HepG2 (cell line): ENCODE data around the gene GGNBP2. TPM values are rescaled to one million over a fixed set of nuclear protein-coding genes. Genes with fewer than 3 reads are reported as not detected.

Source experiments
- ADNP ChIP-seq: sonication (generic); formaldehyde crosslinking; IDR thresholded peaks from 2 replicates; pipeline ENCODE4 v1.4.0; 2020; ENCODE audit warnings: missing genetic modification reagents
- ARNT ChIP-seq: fragments of 450-650 bp; IDR thresholded peaks from 2 replicates; pipeline ENCODE4 v1.6.1; 2017
- BORCS8-MEF2B ChIP-seq: sonication (generic); formaldehyde crosslinking; IDR thresholded peaks from 2 replicates; pipeline ENCODE4 v1.8.0; 2022; ENCODE audit warnings: mild to moderate bottlenecking, missing genetic modification reagents
- DPF2 ChIP-seq: sonication (generic); formaldehyde crosslinking; IDR thresholded peaks from 2 replicates; pipeline ENCODE4 v1.4.0; 2020; ENCODE audit warnings: mild to moderate bottlenecking, low read depth, missing genetic modification reagents, borderline replicate concordance
- ETV5 ChIP-seq: IDR thresholded peaks from 2 replicates; pipeline ENCODE4 v1.6.1; 2018; ENCODE audit warnings: missing biosample characterization, missing genetic modification reagents, inconsistent platforms, borderline replicate concordance
- KLF12 ChIP-seq: sonication (generic); formaldehyde crosslinking; IDR thresholded peaks from 2 replicates; pipeline ENCODE4 v1.4.0; 2020; ENCODE audit warnings: missing genetic modification reagents, borderline replicate concordance
- MAFG ChIP-seq: sonication (generic); formaldehyde crosslinking; IDR thresholded peaks from 2 replicates; pipeline ENCODE4 v1.5.1; 2020; ENCODE audit warnings: mild to moderate bottlenecking, missing genetic modification reagents
- NCOA5 ChIP-seq: sonication (generic); formaldehyde crosslinking; IDR thresholded peaks from 2 replicates; pipeline ENCODE4 v1.4.0; 2020; ENCODE audit warnings: missing genetic modification reagents
- NKX3-1 ChIP-seq: sonication (generic); formaldehyde crosslinking; IDR thresholded peaks from 2 replicates; pipeline ENCODE4 v1.5.0; 2020; ENCODE audit warnings: missing genetic modification reagents
- NR3C1 ChIP-seq: sonication (generic); formaldehyde crosslinking; IDR thresholded peaks from 2 replicates; pipeline ENCODE4 v1.4.0; 2020; ENCODE audit warnings: missing genetic modification reagents
- POLR2AphosphoS2 ChIP-seq: IDR thresholded peaks from 2 replicates; pipeline ENCODE4 v1.6.1; 2011; ENCODE audit warnings: low read depth, low read length, improper control_type of control experiment
- RAD21 ChIP-seq: fragments of 450-650 bp; formaldehyde crosslinking; IDR thresholded peaks from 2 replicates; pipeline ENCODE4 v1.5.0; 2020; ENCODE audit warnings: mild to moderate bottlenecking
- RCOR2 ChIP-seq: IDR thresholded peaks from 2 replicates; pipeline ENCODE4 v1.6.1; 2016; ENCODE audit warnings: missing biosample characterization, missing genetic modification reagents
- SNAPC2 ChIP-seq: sonication (generic); formaldehyde crosslinking; IDR thresholded peaks from 2 replicates; pipeline ENCODE4 v1.8.1; 2022; ENCODE audit warnings: mild to moderate bottlenecking, missing genetic modification reagents
- TBL1XR1 ChIP-seq: fragments of 150-350 bp; IDR thresholded peaks from 2 replicates; pipeline ENCODE4 v1.6.1; 2014; ENCODE audit warnings: borderline replicate concordance, low read length; ENCODE audit not compliant: partially characterized antibody
- ZBTB3 ChIP-seq: sonication (generic); formaldehyde crosslinking; IDR thresholded peaks from 2 replicates; pipeline ENCODE4 v1.4.0; 2020; ENCODE audit warnings: low read depth, mild to moderate bottlenecking, moderate library complexity, missing genetic modification reagents, borderline replicate concordance
- ZNF136 ChIP-seq: sonication (generic); formaldehyde crosslinking; IDR thresholded peaks from 2 replicates; pipeline ENCODE4 v1.8.1; 2022; ENCODE audit warnings: low read depth, mild to moderate bottlenecking, moderate library complexity, missing genetic modification reagents
- ZNF138 ChIP-seq: sonication (generic); formaldehyde crosslinking; IDR thresholded peaks from 2 replicates; pipeline ENCODE4 v1.5.0; 2020; ENCODE audit warnings: mild to moderate bottlenecking, low read depth, missing genetic modification reagents
- ZNF253 ChIP-seq: sonication (generic); formaldehyde crosslinking; IDR thresholded peaks from 2 replicates; pipeline ENCODE4 v1.8.0; 2022; ENCODE audit warnings: mild to moderate bottlenecking, missing genetic modification reagents, borderline replicate concordance
- ZNF543 ChIP-seq: sonication (generic); formaldehyde crosslinking; IDR thresholded peaks from 2 replicates; pipeline ENCODE4 v1.4.0; 2020; ENCODE audit warnings: mild to moderate bottlenecking, missing genetic modification reagents
- ZNF546 ChIP-seq: sonication (generic); formaldehyde crosslinking; conservative IDR thresholded peaks from 2 replicates; pipeline ENCODE4 v1.8.1; 2023; ENCODE audit warnings: mild to moderate bottlenecking, missing genetic modification reagents
- ZNF558 ChIP-seq: sonication (generic); formaldehyde crosslinking; IDR thresholded peaks from 2 replicates; pipeline ENCODE4 v1.9.0; 2022; ENCODE audit warnings: mild to moderate bottlenecking, missing genetic modification reagents, borderline replicate concordance
- ZNF839 ChIP-seq: sonication (generic); formaldehyde crosslinking; IDR thresholded peaks from 2 replicates; pipeline ENCODE4 v1.4.0; 2020; ENCODE audit warnings: missing genetic modification reagents, mild to moderate bottlenecking, borderline replicate concordance
- polyA plus RNA-seq, 8 experiments: library from polyadenylated mRNA; depleted of rRNA in 3 of 8; stranded (reverse) in 7 of 8; unstranded in 1 of 8; fragments of >200 nt; fragmentation: Illumina TruSeq in 4 of 8; extraction: Trizol in 4 of 8; gene quantifications; 2 replicates each; pipeline versions ENCODE4 v1.2.1 to v1.2.3, GENCODE V29; 2011 to 2016; ENCODE audit warnings: low read depth in 4 of 8, missing spikeins in 1 of 8, mixed read lengths in 1 of 8; ENCODE audit not compliant: insufficient read depth in 1 of 8
- total RNA-seq, 5 experiments: library from RNA; depleted of rRNA; stranded (reverse); fragments of >200 nt; fragmentation: Illumina TruSeq; extraction: Trizol; gene quantifications; 2 replicates each; pipeline ENCODE4 v1.2.3, GENCODE V29; 2016; ENCODE audit warnings: low read depth in 1 of 5
- TF ChIP-seq, protein P1 (sequence below): sonication (generic); formaldehyde crosslinking; IDR thresholded peaks from 2 replicates; pipeline ENCODE4 v1.8.0; 2022; ENCODE audit warnings: mild to moderate bottlenecking, missing genetic modification reagents, borderline replicate concordance
- TF ChIP-seq, protein P2 (sequence below): sonication (generic); formaldehyde crosslinking; IDR thresholded peaks from 2 replicates; pipeline ENCODE4 v1.4.0; 2020; ENCODE audit warnings: mild to moderate bottlenecking, missing genetic modification reagents
- TF ChIP-seq, protein P3 (sequence below): sonication (generic); formaldehyde crosslinking; IDR thresholded peaks from 2 replicates; pipeline ENCODE4 v1.4.0; 2020; ENCODE audit warnings: mild to moderate bottlenecking, missing genetic modification reagents
- TF ChIP-seq, protein P4 (sequence below): sonication (generic); formaldehyde crosslinking; IDR thresholded peaks from 2 replicates; pipeline ENCODE4 v1.4.0; 2020; ENCODE audit warnings: low read depth, mild to moderate bottlenecking, missing genetic modification reagents

The GGNBP2 gene
- total and polyA plus RNA-seq, 2 of the 13 experiments (the other 11 are each of a cell fraction or from before 2014, with no cell fraction given), result 53.3 to 84.2 TPM

DNA sequence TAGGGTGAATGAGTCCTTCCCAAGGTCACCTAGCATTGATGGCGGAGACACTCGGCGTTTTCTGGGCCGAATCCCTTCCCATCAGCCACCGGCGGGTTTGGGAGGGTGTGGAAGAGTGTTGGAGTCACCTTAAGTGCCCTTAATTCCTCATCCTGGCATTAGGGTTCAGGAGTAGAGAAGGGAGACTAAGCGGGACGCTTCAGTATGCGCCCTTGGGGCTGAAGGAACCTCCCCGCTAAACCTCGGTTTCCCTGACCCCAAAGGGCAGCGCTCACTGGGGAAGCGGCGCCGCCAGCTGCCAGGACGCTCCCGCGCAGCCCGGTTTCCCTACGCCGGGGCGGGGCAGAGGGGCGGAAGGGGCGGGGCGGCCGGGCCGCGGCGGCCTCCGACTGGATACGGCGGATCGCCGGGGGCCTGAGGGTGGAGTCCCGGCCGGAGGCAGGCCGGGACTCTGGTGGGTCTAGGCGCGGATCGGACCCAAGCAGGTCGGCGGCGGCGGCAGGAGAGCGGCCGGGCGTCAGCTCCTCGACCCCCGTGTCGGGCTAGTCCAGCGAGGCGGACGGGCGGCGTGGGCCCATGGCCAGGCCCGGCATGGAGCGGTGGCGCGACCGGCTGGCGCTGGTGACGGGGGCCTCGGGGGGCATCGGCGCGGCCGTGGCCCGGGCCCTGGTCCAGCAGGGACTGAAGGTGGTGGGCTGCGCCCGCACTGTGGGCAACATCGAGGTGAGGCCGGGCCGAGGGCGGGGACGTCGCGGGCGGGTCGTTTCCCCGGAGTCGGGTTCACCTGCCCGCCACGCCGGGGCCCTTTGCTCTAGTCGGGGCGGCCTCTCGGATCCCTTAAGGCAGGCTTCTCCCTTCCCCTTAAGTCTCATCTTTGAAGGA lies 47.0 kb downstream of the GGNBP2 start, which contains the start of gene DHRS11 (continued):
- TF ChIP-seq, protein P1, sequence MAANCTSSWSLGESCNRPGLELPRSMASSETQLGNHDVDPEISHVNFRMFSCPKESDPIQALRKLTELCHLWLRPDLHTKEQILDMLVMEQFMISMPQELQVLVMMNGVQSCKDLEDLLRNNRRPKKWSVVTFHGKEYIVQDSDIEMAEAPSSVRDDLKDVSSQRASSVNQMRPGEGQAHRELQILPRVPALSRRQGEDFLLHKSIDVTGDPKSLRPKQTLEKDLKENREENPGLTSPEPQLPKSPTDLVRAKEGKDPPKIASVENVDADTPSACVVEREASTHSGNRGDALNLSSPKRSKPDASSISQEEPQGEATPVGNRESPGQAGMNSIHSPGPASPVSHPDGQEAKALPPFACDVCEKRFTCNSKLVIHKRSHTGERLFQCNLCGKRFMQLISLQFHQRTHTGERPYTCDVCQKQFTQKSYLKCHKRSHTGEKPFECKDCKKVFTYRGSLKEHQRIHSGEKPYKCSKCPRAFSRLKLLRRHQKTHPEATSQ (CRISPR knock-in tag), result no peak
- no peak for TF ChIP-seq TBL1XR1
- TF ChIP-seq, protein P2, sequence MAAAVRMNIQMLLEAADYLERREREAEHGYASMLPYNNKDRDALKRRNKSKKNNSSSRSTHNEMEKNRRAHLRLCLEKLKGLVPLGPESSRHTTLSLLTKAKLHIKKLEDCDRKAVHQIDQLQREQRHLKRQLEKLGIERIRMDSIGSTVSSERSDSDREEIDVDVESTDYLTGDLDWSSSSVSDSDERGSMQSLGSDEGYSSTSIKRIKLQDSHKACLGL (CRISPR knock-in tag), result no peak
- TF ChIP-seq BORCS8-MEF2B (CRISPR knock-in tag), result peak; percentile 56; the same call in 1 of the 2 replicates
- no peak for TF ChIP-seq ADNP (CRISPR knock-in tag)
- TF ChIP-seq ARNT, result no peak
- no peak for TF ChIP-seq ZBTB3 (CRISPR knock-in tag)
- no peak; the same call in 1 of the 2 replicates for TF ChIP-seq ZNF543 (CRISPR knock-in tag)
- no peak for TF ChIP-seq NCOA5
- no peak for TF ChIP-seq ZNF138
- TF ChIP-seq KLF12, result no peak
- TF ChIP-seq ZNF546 (CRISPR knock-in tag), result peak; percentile 42; the same call in 1 of the 2 replicates
- TF ChIP-seq RAD21 (CRISPR knock-in tag), result 0 out of 2 replicates have a peak, but pooled peaks have one; percentile 37
- TF ChIP-seq ETV5 (CRISPR knock-in tag), result peak; percentile 20; the same call in 1 of the 2 replicates
- TF ChIP-seq MAFG (CRISPR knock-in tag), result no peak
- TF ChIP-seq ZNF558 (CRISPR knock-in tag), result no peak
- TF ChIP-seq DPF2, result no peak
- no peak for TF ChIP-seq NKX3-1 (CRISPR knock-in tag)
- no peak for TF ChIP-seq ZNF136 (CRISPR knock-in tag)
- TF ChIP-seq SNAPC2 (CRISPR knock-in tag), result 0 out of 2 replicates have a peak, but pooled peaks have one; percentile 50
- TF ChIP-seq ZNF839 (CRISPR knock-in tag), result no peak
- TF ChIP-seq ZNF253 (CRISPR knock-in tag), result no peak
- TF ChIP-seq, protein P3, sequence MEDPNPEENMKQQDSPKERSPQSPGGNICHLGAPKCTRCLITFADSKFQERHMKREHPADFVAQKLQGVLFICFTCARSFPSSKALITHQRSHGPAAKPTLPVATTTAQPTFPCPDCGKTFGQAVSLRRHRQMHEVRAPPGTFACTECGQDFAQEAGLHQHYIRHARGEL (CRISPR knock-in tag), result no peak
- no peak for TF ChIP-seq NR3C1
- TF ChIP-seq, protein P4, sequence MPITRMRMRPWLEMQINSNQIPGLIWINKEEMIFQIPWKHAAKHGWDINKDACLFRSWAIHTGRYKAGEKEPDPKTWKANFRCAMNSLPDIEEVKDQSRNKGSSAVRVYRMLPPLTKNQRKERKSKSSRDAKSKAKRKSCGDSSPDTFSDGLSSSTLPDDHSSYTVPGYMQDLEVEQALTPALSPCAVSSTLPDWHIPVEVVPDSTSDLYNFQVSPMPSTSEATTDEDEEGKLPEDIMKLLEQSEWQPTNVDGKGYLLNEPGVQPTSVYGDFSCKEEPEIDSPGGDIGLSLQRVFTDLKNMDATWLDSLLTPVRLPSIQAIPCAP (CRISPR knock-in tag), result no peak
- no peak for TF ChIP-seq RCOR2 (CRISPR knock-in tag)
- no peak for TF ChIP-seq POLR2AphosphoS2
